Measurements from ENCODE around the gene MAPKAP1. TPM values are rescaled to one million over a fixed set of nuclear protein-coding genes. Genes with fewer than 3 reads are reported as not detected.

The MAPKAP1 gene
- total and polyA plus RNA-seq, 9 donors = 47.3 to 67.3 (median 59.6) TPM

- Histone ChIP-seq H3K27me3 (ENCODE audit: control insufficient read depth, insufficient read depth, low read length) (no peaks in the 10 kb centered on the region), H3K9me3 (replicated peaks; ENCODE audit: control insufficient read depth, low read depth, low read length) (no peaks in the 10 kb centered on the region), H3K4me1 (ENCODE audit: control insufficient read depth, insufficient read depth, low read length) (peaks cover 2% of the 10 kb centered on the region), H3K27ac (ENCODE audit: low read length) (no peak overlapping the region), H3K4me3 (ENCODE audit: low read length) (no peak overlapping the region), H3K36me3 (ENCODE audit: control insufficient read depth, insufficient read depth, low read length) (no peaks in the 10 kb centered on the region)
- WGBS (ENCODE audit: insufficient coverage) = 100% methylated on average over 1 of the region's 3 CpGs
- no peak for DNase-seq
These were observed 50.4 kb downstream of the MAPKAP1 start for GRCh38 chr9:125656560-125656959.

GRCh38 chr9:125655691-125656410 lies 51.2 kb downstream of the MAPKAP1 start:
- Histone ChIP-seq H3K9me3 (replicated peaks; ENCODE audit: control insufficient read depth, low read depth, low read length) (no peaks in the 10 kb centered on the region), H3K27me3 (ENCODE audit: control insufficient read depth, insufficient read depth, low read length) (no peaks in the 10 kb centered on the region)
- DNase-seq = no peak

GRCh38 chr9:125655066-125655633 lies 51.9 kb downstream of the MAPKAP1 start:
- Histone ChIP-seq H3K27me3 (ENCODE audit: control insufficient read depth, insufficient read depth, low read length) (no peaks in the 10 kb centered on the region), H3K36me3 (ENCODE audit: control insufficient read depth, insufficient read depth, low read length) (no peaks in the 10 kb centered on the region), H3K27ac (ENCODE audit: low read length) (no peak overlapping the region), H3K9me3 (replicated peaks; ENCODE audit: control insufficient read depth, low read depth, low read length) (no peaks in the 10 kb centered on the region), H3K4me1 (ENCODE audit: control insufficient read depth, insufficient read depth, low read length) (peaks cover 6% of the 10 kb centered on the region), H3K4me3 (ENCODE audit: low read length) (no peak overlapping the region)
- DNase-seq = no peak
- no CpG with 5 or more reads among the region's 4 CpGs for WGBS (ENCODE audit: insufficient coverage)

More at GRCh38 chr9:125655691-125656410, 51.2 kb downstream of the MAPKAP1 start:
- Histone ChIP-seq H3K27ac (ENCODE audit: low read length) (no peak overlapping the region), H3K4me1 (ENCODE audit: control insufficient read depth, insufficient read depth, low read length) (peaks cover 6% of the 10 kb centered on the region), H3K36me3 (ENCODE audit: control insufficient read depth, insufficient read depth, low read length) (no peaks in the 10 kb centered on the region), H3K4me3 (ENCODE audit: low read length) (no peak overlapping the region)
- WGBS (ENCODE audit: insufficient coverage) = no CpG with 5 or more reads among the region's 5 CpGs

GRCh38 chr9:125654121-125654520 lies 52.9 kb downstream of the MAPKAP1 start:
- WGBS (ENCODE audit: insufficient coverage) = no CpG with 5 or more reads among the region's 5 CpGs
- H3K36me3 ChIP-seq (ENCODE audit: control insufficient read depth, insufficient read depth, low read length) = no peaks in the 10 kb centered on the region

GRCh38 chr9:125653325-125653724 lies 53.7 kb downstream of the MAPKAP1 start:
- H3K4me3 ChIP-seq (ENCODE audit: low read length) = no peak overlapping the region
- no peak for DNase-seq
- 57% methylated on average over 1 of the region's 3 CpGs for WGBS (ENCODE audit: insufficient coverage)
- H3K9me3 ChIP-seq (replicated peaks; ENCODE audit: control insufficient read depth, low read depth, low read length) = no peaks in the 10 kb centered on the region
- H3K27ac ChIP-seq (ENCODE audit: low read length) = no peak overlapping the region
- no peaks in the 10 kb centered on the region for H3K36me3 ChIP-seq (ENCODE audit: control insufficient read depth, insufficient read depth, low read length)
- H3K4me1 ChIP-seq (ENCODE audit: control insufficient read depth, insufficient read depth, low read length) = peaks cover 6% of the 10 kb centered on the region
- H3K27me3 ChIP-seq (ENCODE audit: control insufficient read depth, insufficient read depth, low read length) = no peaks in the 10 kb centered on the region

More at GRCh38 chr9:125654121-125654520, 52.9 kb downstream of the MAPKAP1 start:
- DNase-seq = no peak
- Histone ChIP-seq H3K4me1 (ENCODE audit: control insufficient read depth, insufficient read depth, low read length) (peaks cover 6% of the 10 kb centered on the region), H3K27ac (ENCODE audit: low read length) (no peak overlapping the region), H3K4me3 (ENCODE audit: low read length) (no peak overlapping the region), H3K9me3 (replicated peaks; ENCODE audit: control insufficient read depth, low read depth, low read length) (no peaks in the 10 kb centered on the region), H3K27me3 (ENCODE audit: control insufficient read depth, insufficient read depth, low read length) (no peaks in the 10 kb centered on the region)

- no peaks in the 10 kb centered on the region for H3K27me3 ChIP-seq (ENCODE audit: control insufficient read depth, insufficient read depth, low read length)
- peaks cover 6% of the 10 kb centered on the region for H3K4me1 ChIP-seq (ENCODE audit: control insufficient read depth, insufficient read depth, low read length)
- no peaks in the 10 kb centered on the region for H3K36me3 ChIP-seq (ENCODE audit: control insufficient read depth, insufficient read depth, low read length)
- H3K27ac ChIP-seq (ENCODE audit: low read length) = no peak overlapping the region
- WGBS (ENCODE audit: insufficient coverage) = 53% methylated on average over 2 of the region's 6 CpGs
- H3K9me3 ChIP-seq (replicated peaks; ENCODE audit: control insufficient read depth, low read depth, low read length) = no peaks in the 10 kb centered on the region
- H3K4me3 ChIP-seq (ENCODE audit: low read length) = no peak overlapping the region
- peak; percentile 54 for DNase-seq
These were observed 54.2 kb downstream of the MAPKAP1 start for GRCh38 chr9:125652759-125653158.

- 60% methylated on average over 1 of the region's 2 CpGs for WGBS (ENCODE audit: insufficient coverage)
- no peaks in the 10 kb centered on the region for H3K27me3 ChIP-seq (ENCODE audit: control insufficient read depth, insufficient read depth, low read length)
- DNase-seq = no peak
- H3K4me1 ChIP-seq (ENCODE audit: control insufficient read depth, insufficient read depth, low read length) = peaks cover 6% of the 10 kb centered on the region
- no peak overlapping the region for H3K4me3 ChIP-seq (ENCODE audit: low read length)
- no peaks in the 10 kb centered on the region for H3K36me3 ChIP-seq (ENCODE audit: control insufficient read depth, insufficient read depth, low read length)
- no peaks in the 10 kb centered on the region for H3K9me3 ChIP-seq (replicated peaks; ENCODE audit: control insufficient read depth, low read depth, low read length)
- H3K27ac ChIP-seq (ENCODE audit: low read length) = no peak overlapping the region
These were observed 54.8 kb downstream of the MAPKAP1 start for GRCh38 chr9:125652233-125652594.

GRCh38 chr9:125651576-125652232 lies 55.3 kb downstream of the MAPKAP1 start:
- WGBS (ENCODE audit: insufficient coverage) = no CpG with 5 or more reads among the region's 7 CpGs
- H3K27me3 ChIP-seq (ENCODE audit: control insufficient read depth, insufficient read depth, low read length) = no peaks in the 10 kb centered on the region
- H3K4me1 ChIP-seq (ENCODE audit: control insufficient read depth, insufficient read depth, low read length) = peaks cover 6% of the 10 kb centered on the region
- H3K4me3 ChIP-seq (ENCODE audit: low read length) = no peak overlapping the region
- DNase-seq = peak; percentile 82
- H3K36me3 ChIP-seq (ENCODE audit: control insufficient read depth, insufficient read depth, low read length) = no peaks in the 10 kb centered on the region
- H3K27ac ChIP-seq (ENCODE audit: low read length) = peak overlapping the region; percentile 31
- H3K9me3 ChIP-seq (replicated peaks; ENCODE audit: control insufficient read depth, low read depth, low read length) = no peaks in the 10 kb centered on the region

- no peak overlapping the region for H3K27ac ChIP-seq (ENCODE audit: low read length)
These were observed 56.7 kb downstream of the MAPKAP1 start for GRCh38 chr9:125650271-125650737.

GRCh38 chr9:125649826-125650225 lies 57.2 kb downstream of the MAPKAP1 start:
- DNase-seq = no peak
- no peaks in the 10 kb centered on the region for H3K27me3 ChIP-seq (ENCODE audit: control insufficient read depth, insufficient read depth, low read length)
- no peak overlapping the region for H3K27ac ChIP-seq (ENCODE audit: low read length)
- no peaks in the 10 kb centered on the region for H3K36me3 ChIP-seq (ENCODE audit: control insufficient read depth, insufficient read depth, low read length)
- H3K4me1 ChIP-seq (ENCODE audit: control insufficient read depth, insufficient read depth, low read length) = peaks cover 6% of the 10 kb centered on the region
- no peaks in the 10 kb centered on the region for H3K9me3 ChIP-seq (replicated peaks; ENCODE audit: control insufficient read depth, low read depth, low read length)
- no peak overlapping the region for H3K4me3 ChIP-seq (ENCODE audit: low read length)
- 91% methylated on average over 3 of the region's 4 CpGs for WGBS (ENCODE audit: insufficient coverage)

More at GRCh38 chr9:125650271-125650737, 56.7 kb downstream of the MAPKAP1 start:
- Histone ChIP-seq H3K4me3 (ENCODE audit: low read length) (no peak overlapping the region), H3K9me3 (replicated peaks; ENCODE audit: control insufficient read depth, low read depth, low read length) (no peaks in the 10 kb centered on the region), H3K36me3 (ENCODE audit: control insufficient read depth, insufficient read depth, low read length) (no peaks in the 10 kb centered on the region), H3K27me3 (ENCODE audit: control insufficient read depth, insufficient read depth, low read length) (no peaks in the 10 kb centered on the region), H3K4me1 (ENCODE audit: control insufficient read depth, insufficient read depth, low read length) (peaks cover 6% of the 10 kb centered on the region)
- WGBS (ENCODE audit: insufficient coverage) = 82% methylated on average over 3 of the region's 3 CpGs
- DNase-seq = peak; percentile 34
